GM18520 (cell line): Measurements from ENCODE around the gene AXIN2.

ENCODE experiments used
- ATAC-seq: cut with Tn5 transposase; IDR thresholded peaks from one replicate; pipeline ENCODE4 v1.9.1; 2021; ENCODE audit not compliant: unreplicated experiment

Gene AXIN2

GRCh38 chr17:65554553-65555223 lies 6.8 kb downstream of the AXIN2 start:
- no peak for ATAC-seq

GRCh38 chr17:65553646-65554552 lies 7.5 kb downstream of the AXIN2 start:
- ATAC-seq = no peak

DNA sequence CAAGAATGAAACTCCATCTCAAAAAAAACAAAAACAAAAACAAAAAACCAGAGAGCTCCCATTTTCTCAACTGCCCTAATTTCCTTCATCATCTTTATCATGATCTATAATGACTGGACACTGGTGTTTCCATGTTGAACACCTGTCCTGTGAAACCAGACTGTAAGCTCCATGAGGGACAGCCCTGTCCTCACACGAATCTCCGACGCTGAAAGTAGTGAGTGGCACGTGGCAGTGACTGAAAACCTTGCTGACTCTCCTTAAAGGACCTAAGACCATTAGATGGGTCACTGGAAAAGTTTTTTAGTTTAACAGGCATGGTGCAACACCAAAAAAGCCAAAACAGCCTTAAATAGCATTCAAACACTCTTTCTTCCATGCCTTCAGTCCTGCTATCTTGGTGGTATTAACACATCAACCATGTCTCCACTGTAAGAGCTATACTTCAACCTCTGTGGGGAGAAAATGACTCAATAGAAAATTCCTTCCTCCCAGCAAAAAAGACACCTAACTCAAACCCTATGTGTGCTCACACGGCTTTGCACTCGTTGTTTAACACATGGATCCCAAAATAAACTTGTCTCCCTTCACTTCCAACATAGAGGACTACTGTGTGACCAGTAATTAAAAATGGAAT lies 8.3 kb downstream of the AXIN2 start:
- ATAC-seq = no peak

DNA sequence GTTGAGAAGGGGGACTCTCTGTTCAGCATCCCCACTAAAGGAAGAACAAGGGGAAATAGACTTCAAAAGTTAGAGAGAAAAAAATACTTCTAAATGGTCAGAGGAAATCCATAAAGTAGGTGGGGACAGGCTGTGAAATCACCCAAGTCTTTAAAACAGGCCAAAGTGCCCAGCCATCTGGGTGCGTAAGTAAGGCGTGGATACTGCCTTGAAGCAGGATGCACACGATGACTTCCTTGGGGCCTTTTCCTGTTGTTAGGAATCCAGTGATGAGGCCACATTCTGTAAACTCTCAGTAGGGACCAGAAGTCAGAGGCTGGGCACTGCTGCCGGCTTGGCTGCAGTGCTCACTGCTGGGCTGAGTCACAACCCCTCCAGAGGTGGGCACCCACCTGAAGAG lies 9.2 kb downstream of the AXIN2 start:
- ATAC-seq = no peak

GRCh38 chr17:65551267-65552040 lies 10.0 kb downstream of the AXIN2 start:
- ATAC-seq = no peak

DNA sequence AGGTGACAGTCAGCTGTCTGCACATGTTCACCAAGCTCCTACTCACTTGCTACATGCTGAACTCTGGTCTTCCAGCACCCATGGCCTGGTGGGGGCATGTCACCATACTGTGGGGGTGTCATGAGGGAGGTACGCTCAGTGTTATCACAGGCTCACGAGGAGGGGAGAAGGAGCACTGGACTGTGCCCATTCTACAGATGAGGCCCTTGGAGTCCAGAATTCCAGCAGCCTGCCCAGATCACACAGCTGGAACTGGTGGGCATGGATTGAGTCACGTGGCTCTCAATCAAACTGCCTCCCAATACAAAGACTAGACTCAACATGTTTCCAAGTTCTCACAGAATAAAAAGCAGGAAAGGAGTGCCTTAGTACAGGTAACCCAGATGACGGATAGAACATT lies 10.7 kb downstream of the AXIN2 start:
- ATAC-seq = no peak

- ATAC-seq = no peak
These were observed 11.3 kb downstream of the AXIN2 start for GRCh38 chr17:65550075-65550662.

- ATAC-seq = no peak
These were observed 13.0 kb downstream of the AXIN2 start for GRCh38 chr17:65548269-65548969.

DNA sequence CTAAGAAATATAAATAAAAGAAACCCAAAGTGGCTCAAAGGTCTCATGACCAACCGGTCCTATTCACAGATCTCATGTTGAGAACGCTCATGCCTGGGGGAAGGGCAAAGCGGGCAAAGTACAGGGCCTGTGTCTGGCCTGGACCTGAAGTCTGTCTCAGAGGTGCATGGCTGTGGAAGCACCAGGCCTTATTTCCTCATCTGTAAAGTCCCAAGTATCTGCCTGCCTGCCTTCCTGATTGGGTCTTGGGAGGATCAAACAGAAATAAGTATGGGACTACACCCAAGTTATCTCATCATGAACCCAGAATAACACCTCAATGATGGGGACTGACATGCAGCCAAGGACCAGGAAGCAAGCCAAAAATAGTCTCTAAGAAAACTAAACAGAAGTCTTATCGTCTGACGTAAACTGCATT lies 14.2 kb downstream of the AXIN2 start:
- ATAC-seq = no peak

DNA sequence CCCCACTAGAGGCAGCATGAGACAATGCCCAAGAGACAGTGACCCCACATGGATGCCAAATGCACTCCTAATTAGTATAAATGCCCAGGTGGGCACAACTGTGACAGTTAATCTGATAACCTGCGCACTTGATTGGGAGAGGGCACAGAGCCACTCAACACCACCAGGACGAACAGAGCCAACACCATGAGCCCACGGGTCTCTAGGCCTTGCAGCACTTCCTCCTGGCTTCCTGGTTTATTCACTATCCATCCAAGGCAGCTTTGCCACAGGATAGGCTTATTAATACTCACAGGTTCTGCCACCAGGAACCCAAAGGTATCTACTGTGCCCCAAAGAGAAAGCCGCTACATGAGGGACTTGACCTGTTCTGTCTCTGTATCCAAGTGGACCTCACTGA lies 14.9 kb downstream of the AXIN2 start:
- no peak for ATAC-seq

- no peak for ATAC-seq
These were observed 15.5 kb downstream of the AXIN2 start for GRCh38 chr17:65545705-65546523.

- no peak for ATAC-seq
These were observed 16.8 kb downstream of the AXIN2 start for GRCh38 chr17:65544672-65545071.

DNA sequence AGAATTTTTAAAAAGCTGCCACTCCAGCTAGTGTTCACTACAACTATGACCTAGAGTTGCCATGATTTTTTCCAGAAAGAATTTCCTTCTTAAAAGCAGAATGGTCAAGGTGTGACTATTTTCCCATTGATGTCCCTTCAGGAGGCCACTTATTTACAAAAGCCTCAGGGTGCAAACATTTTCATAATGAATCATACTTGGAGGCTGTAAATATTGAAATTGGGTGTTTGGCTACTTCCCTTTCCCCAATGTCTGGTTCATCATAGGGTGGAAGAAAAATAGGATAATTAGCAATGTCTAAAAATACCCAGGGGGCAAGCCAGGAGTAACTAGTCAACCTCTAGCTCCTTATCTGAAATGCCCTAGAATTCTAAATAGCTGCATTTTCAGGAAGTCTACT lies 18.8 kb downstream of the AXIN2 start:
- ATAC-seq = no peak

GRCh38 chr17:65542067-65542466 lies 19.4 kb downstream of the AXIN2 start:
- ATAC-seq = no peak

DNA sequence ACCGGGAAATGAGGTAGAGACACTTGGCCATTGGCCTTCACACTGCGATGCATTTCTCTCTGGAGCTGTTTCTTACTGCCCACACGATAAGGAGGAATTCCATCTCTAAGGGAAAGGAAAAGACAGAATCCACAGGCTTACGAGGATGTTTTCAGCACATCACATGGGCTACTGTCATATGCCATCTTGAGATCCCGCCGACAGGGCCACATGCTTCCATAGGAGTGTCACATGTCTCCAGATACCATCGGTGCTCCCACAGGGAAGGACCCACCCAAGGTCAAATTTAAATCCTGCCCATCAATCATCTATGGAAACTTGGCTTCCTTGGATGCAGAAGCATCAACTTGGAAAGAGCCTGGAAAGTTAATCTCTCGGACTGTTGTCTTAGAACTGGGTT lies 20.0 kb downstream of the AXIN2 start:
- ATAC-seq = no peak

GRCh38 chr17:65539630-65540266 lies 21.7 kb downstream of the AXIN2 start:
- ATAC-seq = no peak

DNA sequence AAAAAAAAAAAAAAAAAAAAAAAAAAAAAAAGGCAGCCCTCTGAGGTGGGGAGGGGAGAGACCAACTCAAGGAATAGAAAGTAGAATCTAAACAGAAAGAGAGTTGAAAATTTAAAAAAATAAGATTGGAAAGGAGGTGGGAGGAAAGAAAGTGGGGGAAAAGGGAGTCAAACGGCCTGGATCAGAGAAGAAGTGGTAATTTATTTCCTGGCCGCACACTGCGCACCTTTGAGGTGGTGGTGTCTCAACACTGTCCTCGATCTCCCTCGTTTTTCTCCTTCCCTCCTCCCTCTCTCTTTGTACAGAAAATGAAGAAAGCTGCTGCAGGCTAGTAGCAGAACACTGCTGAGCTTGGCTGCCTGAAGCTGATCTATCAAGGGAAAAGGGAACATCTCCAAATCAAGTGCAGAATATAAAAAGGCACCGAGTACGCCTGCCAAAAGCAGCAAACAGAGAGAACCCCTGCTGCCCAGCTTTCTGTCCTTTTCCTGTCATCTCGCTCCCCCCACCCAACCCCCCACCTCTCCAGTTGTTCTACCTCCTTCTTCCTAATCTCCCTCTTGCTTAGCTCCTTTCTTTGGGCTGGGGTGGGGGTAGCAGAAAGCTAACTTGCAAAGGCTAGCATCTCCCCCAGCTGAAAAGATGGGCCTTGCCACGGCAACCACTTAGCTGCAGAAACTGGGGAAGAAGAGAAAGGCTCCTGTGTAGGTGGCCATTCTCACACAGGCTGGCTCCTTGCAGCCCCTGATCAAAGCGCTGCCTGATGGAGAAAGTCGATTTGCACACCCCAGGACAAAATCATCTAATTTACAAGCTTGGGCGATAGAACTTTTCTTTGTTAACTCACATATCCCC lies 22.5 kb downstream of the AXIN2 start:
- ATAC-seq = no peak
